Lung (tissue), 12 donors: ENCODE measurements around the gene OCEL1. TPM values are rescaled to one million over a fixed set of nuclear protein-coding genes. Genes with fewer than 3 reads are reported as not detected.

Experiments used
- ATAC-seq: fragments of 200-7000 bp; cut with Tn5 transposase; one replicate; pipeline ENCODE4 v1.9.1; 2020; ENCODE audit warnings: moderate number of reproducible peaks; ENCODE audit not compliant: insufficient read depth, low FRiP score
- DNase-seq, 3 donors: peaks; one replicate each; pipeline ENCODE4 v3.0.0-alpha.2; 2013 to 2017
- H3K27ac ChIP-seq, 2 donors: one replicate each; pipeline ENCODE4 v1.5.1; 2013; ENCODE audit warnings: mild to moderate bottlenecking in 2 of 2, moderate library complexity in 2 of 2, control low read depth in 1 of 2, inconsistent platforms in 1 of 2, low read depth in 1 of 2, low read length in 1 of 2
- H3K27me3 ChIP-seq, 3 donors: one replicate each; pipeline ENCODE4 v1.5.1; 2013; ENCODE audit warnings: low read length in 2 of 3; ENCODE audit not compliant: control insufficient read depth in 3 of 3, insufficient read depth in 3 of 3
- H3K36me3 ChIP-seq, 4 donors: one replicate each; pipeline ENCODE4 v1.5.1; 2013; ENCODE audit warnings: low read length in 4 of 4, mild to moderate bottlenecking in 1 of 4, moderate library complexity in 1 of 4; ENCODE audit not compliant: control insufficient read depth in 4 of 4, insufficient read depth in 4 of 4
- H3K4me1 ChIP-seq, 5 donors: one replicate each; pipeline ENCODE4 v1.5.1; 2013; ENCODE audit warnings: low read length in 5 of 5, mild to moderate bottlenecking in 2 of 5, moderate library complexity in 1 of 5; ENCODE audit not compliant: control insufficient read depth in 5 of 5, insufficient read depth in 5 of 5
- H3K4me3 ChIP-seq: one replicate; pipeline ENCODE4 v1.5.1; 2013; ENCODE audit warnings: mild to moderate bottlenecking, control low read depth, moderate library complexity
- H3K9ac ChIP-seq, 2 donors: one replicate each; pipeline ENCODE4 v1.5.1; 2013; ENCODE audit warnings: low read length in 2 of 2, control low read depth in 1 of 2; ENCODE audit not compliant: insufficient read depth in 1 of 2
- H3K9me3 ChIP-seq, 4 donors: one replicate each; pipeline ENCODE4 v1.5.1; 2013; ENCODE audit warnings: low read length in 3 of 4, mild to moderate bottlenecking in 1 of 4, moderate library complexity in 1 of 4; ENCODE audit not compliant: control insufficient read depth in 4 of 4, insufficient read depth in 3 of 4
- CTCF ChIP-seq: IDR thresholded peaks from 2 replicates; pipeline ENCODE4 v1.5.1; 2012; ENCODE audit warnings: mild to moderate bottlenecking; ENCODE audit errors: control extremely low read depth, extremely low read depth
- WGBS, 2 donors: extraction: QIAGEN DNeasy Blood & Tissue Kit; methylation state at CpG; one replicate each; pipeline ENCODE4 v1.1.7; 2013; 5-methylcytosine and 5-hydroxymethylcytosine counted together
- polyA plus RNA-seq, 2 donors: library from polyadenylated mRNA; stranded (reverse); fragments of 200-250 nt; gene quantifications; one replicate each; pipeline ENCODE4 v1.2.1, GENCODE V29; 2013
- total RNA-seq, 2 donors: library from RNA; depleted of rRNA in 1 of 2; stranded (reverse); fragments of >200 nt in 1 of 2; gene quantifications; one replicate each; pipeline ENCODE4 v1.2.1, GENCODE V29; 2014 to 2021
- donor health status: control.
- donor health status: control.
- donor health status: Bipolar disorder and iron deficiency.
- donor health status: healthy.
- donor health status: DM: yes; HTN: yes; CAD: no.

OCEL1 gene
- total and polyA plus RNA-seq, 4 donors, result 9.1 to 39.5 (median 25.3) TPM

- ATAC-seq, result no peak
- Histone ChIP-seq H3K36me3 (no peaks in the 10 kb centered on the region), H3K4me1 (peaks cover 0 to 21% (median 11%) of the 10 kb centered on the region in 5 donors), H3K27me3 (no peaks in the 10 kb centered on the region), H3K9me3 (no peaks in the 10 kb centered on the region), H3K27ac (peak overlapping the region; percentile 59 to 87), H3K9ac (no peak overlapping the region), H3K4me3 (peak overlapping the region; percentile 81)
- no peak for TF ChIP-seq CTCF
- WGBS, 2 donors, result 2 to 5% methylated on average over 55 to 100 of the region's 100 CpGs
- no peak for DNase-seq
Observed at GRCh38 chr19:17244618-17245534, 18.9 kb downstream of the OCEL1 start.

GRCh38 chr19:17245535-17245984 lies 19.5 kb downstream of the OCEL1 start, which contains the start of gene NR2F6:
NR2F6 (minus strand) TSS chr19:17245919; CDS start chr19:17245220, 699 bp downstream.
- Histone ChIP-seq H3K4me3 (peak within 1 kb of the TSS; percentile 81), H3K27me3 (no peaks in the 10 kb centered on the region), H3K9me3 (no peaks in the 10 kb centered on the region), H3K4me1 (peaks cover 0 to 21% (median 11%) of the 10 kb centered on the region in 5 donors), H3K27ac (peak within 1 kb of the TSS; percentile 87 to 91), H3K9ac (no peak within 1 kb of the TSS), H3K36me3 (no peaks in the 10 kb centered on the region)
- no peak for TF ChIP-seq CTCF
- WGBS, 2 donors, result 0 to 1% methylated on average over 29 to 72 of the region's 72 CpGs
- ATAC-seq (no peak), DNase-seq (no peak)

GRCh38 chr19:17246681-17247425 lies 20.8 kb downstream of the OCEL1 start:
- Histone ChIP-seq H3K9me3 (no peaks in the 10 kb centered on the region), H3K27ac (peak overlapping the region; percentile 85 to 91), H3K4me1 (peaks cover 0 to 21% (median 11%) of the 10 kb centered on the region in 5 donors), H3K9ac (no peak overlapping the region), H3K36me3 (peaks cover 0 to 2% (median 0%) of the 10 kb centered on the region in 4 donors), H3K4me3 (no peak overlapping the region), H3K27me3 (no peaks in the 10 kb centered on the region)
- 9 to 15% methylated on average over 21 of the region's 21 CpGs for WGBS, 2 donors
- no peak for ATAC-seq
- TF ChIP-seq CTCF, result no peak
- DNase-seq, result peak in 2 of 3 donors; percentile 63 to 69
